Measurements from ENCODE around the gene SHC1.

The SHC1 gene

GRCh38 chr1:155009221-155009711 is 38.7 kb upstream of the SHC1 start:
- no peak overlapping the region for H3K9ac ChIP-seq (ENCODE audit: low read length)
- H3K9me3 ChIP-seq (ENCODE audit: insufficient read depth, low read length), result no peaks in the 10 kb centered on the region
- H3K4me3 ChIP-seq (ENCODE audit: insufficient read depth, low read length, poor library complexity, severe bottlenecking), result no peak overlapping the region
- no peaks in the 10 kb centered on the region for H3K27me3 ChIP-seq (ENCODE audit: low read length)
- H2AFZ ChIP-seq (ENCODE audit: low read depth, low read length, severe bottlenecking), result no peak overlapping the region
- H3K27ac ChIP-seq (ENCODE audit: low read depth, low read length), result no peak overlapping the region
- no peaks in the 10 kb centered on the region for H4K20me1 ChIP-seq (ENCODE audit: low read depth, low read length)
- no peak for TF ChIP-seq EZH2phosphoT487 (conservative IDR thresholded peaks at IDR 0.05; ENCODE audit: low read length)
- TF ChIP-seq CTCF (IDR thresholded peaks at IDR 0.05; ENCODE audit: insufficient read depth, low read length, poor library complexity, severe bottlenecking), result no peak
- H3K36me3 ChIP-seq (ENCODE audit: low read length), result no peaks in the 10 kb centered on the region
- H3K79me2 ChIP-seq (ENCODE audit: insufficient read depth, low read length), result no peaks in the 10 kb centered on the region
- H3F3A ChIP-seq (ENCODE audit: insufficient read depth), result no peaks in the 10 kb centered on the region
- no peaks in the 10 kb centered on the region for H3K9me2 ChIP-seq (replicated peaks; ENCODE audit: insufficient read depth, low read length)
- no peak overlapping the region for H3K4me2 ChIP-seq (ENCODE audit: low read depth, low read length, poor library complexity, severe bottlenecking)

DNA sequence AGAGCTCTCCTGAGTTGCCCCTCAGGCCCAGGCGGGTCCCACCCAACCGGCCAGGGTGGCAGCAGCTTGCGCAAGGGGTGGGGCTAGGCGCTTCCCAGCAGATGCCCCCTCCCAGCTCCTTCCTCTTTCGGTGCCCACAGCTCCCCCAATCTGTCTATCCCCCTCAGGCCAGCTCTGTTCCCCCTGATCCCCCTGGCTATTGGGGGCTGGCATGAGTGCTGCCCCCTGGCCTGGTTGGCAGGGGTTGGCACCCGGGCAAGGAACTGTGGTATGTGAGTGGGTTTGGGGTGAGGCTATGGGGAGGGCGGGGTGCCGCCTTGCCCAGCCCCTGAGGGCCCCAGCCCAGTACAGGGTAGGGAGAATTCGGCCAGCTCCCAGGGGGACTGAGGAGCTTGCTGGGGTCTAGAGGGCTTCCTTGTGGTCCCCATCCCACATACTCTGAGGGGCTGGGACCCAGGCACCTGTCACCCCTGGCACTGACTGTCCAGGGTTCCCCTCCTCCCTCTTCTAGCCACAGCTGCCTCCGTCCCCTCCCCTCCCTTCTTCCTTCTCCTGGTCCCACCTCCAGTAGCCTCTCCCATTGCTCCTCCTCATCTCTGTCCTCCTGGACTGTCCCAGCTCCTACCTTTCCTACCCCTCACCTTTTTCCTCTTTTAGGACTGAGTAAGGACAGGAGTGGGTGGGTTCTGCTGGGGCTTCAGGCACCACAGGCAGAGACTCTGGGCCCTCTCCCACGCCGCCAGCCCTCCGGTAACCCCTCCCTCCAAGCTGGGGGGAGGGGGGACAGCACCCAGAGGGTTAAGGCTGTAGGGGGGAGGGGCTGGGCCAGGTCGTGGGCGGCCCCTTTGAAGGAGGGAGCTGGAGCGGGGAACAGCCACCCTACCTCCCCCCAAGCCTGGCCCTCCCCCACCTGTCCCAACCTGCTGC is 37.7 kb upstream of the SHC1 start:
- no peak overlapping the region for H3K4me3 ChIP-seq (ENCODE audit: insufficient read depth, low read length, poor library complexity, severe bottlenecking)
- H3K79me2 ChIP-seq (ENCODE audit: insufficient read depth, low read length), result no peaks in the 10 kb centered on the region

GRCh38 chr1:155007251-155007828 is 36.8 kb upstream of the SHC1 start:
- no peaks in the 10 kb centered on the region for H3K79me2 ChIP-seq (ENCODE audit: insufficient read depth, low read length)
- no peaks in the 10 kb centered on the region for H3K9me2 ChIP-seq (replicated peaks; ENCODE audit: insufficient read depth, low read length)
- H3K27me3 ChIP-seq (ENCODE audit: low read length), result no peaks in the 10 kb centered on the region
- H2AFZ ChIP-seq (ENCODE audit: low read depth, low read length, severe bottlenecking), result no peak overlapping the region
- H3K4me3 ChIP-seq (ENCODE audit: insufficient read depth, low read length, poor library complexity, severe bottlenecking), result no peak overlapping the region
- no peaks in the 10 kb centered on the region for H3F3A ChIP-seq (ENCODE audit: insufficient read depth)
- no peaks in the 10 kb centered on the region for H3K36me3 ChIP-seq (ENCODE audit: low read length)
- H3K9ac ChIP-seq (ENCODE audit: low read length), result no peak overlapping the region
- TF ChIP-seq EZH2phosphoT487 (conservative IDR thresholded peaks at IDR 0.05; ENCODE audit: low read length), result no peak
- no peak overlapping the region for H3K4me2 ChIP-seq (ENCODE audit: low read depth, low read length, poor library complexity, severe bottlenecking)
- H3K9me3 ChIP-seq (ENCODE audit: insufficient read depth, low read length), result no peaks in the 10 kb centered on the region
- no peaks in the 10 kb centered on the region for H4K20me1 ChIP-seq (ENCODE audit: low read depth, low read length)
- H3K27ac ChIP-seq (ENCODE audit: low read depth, low read length), result no peak overlapping the region

More for the DNA sequence above, 37.7 kb upstream of the SHC1 start:
- Histone ChIP-seq H3K9me3 (ENCODE audit: insufficient read depth, low read length) (no peaks in the 10 kb centered on the region), H2AFZ (ENCODE audit: low read depth, low read length, severe bottlenecking) (no peak overlapping the region), H3K27me3 (ENCODE audit: low read length) (no peaks in the 10 kb centered on the region), H3F3A (ENCODE audit: insufficient read depth) (no peaks in the 10 kb centered on the region), H3K36me3 (ENCODE audit: low read length) (no peaks in the 10 kb centered on the region), H3K9me2 (replicated peaks; ENCODE audit: insufficient read depth, low read length) (no peaks in the 10 kb centered on the region), H4K20me1 (ENCODE audit: low read depth, low read length) (no peaks in the 10 kb centered on the region), H3K27ac (ENCODE audit: low read depth, low read length) (no peak overlapping the region), H3K4me2 (ENCODE audit: low read depth, low read length, poor library complexity, severe bottlenecking) (no peak overlapping the region), H3K9ac (ENCODE audit: low read length) (no peak overlapping the region)
- TF ChIP-seq CTCF (IDR thresholded peaks at IDR 0.05; ENCODE audit: insufficient read depth, low read length, poor library complexity, severe bottlenecking) (no peak), EZH2phosphoT487 (conservative IDR thresholded peaks at IDR 0.05; ENCODE audit: low read length) (no peak)
